OCI-LY7 (cell line): ENCODE measurements around the gene CNOT1. TPM values are rescaled to one million over a fixed set of nuclear protein-coding genes. Genes with fewer than 3 reads are reported as not detected.
A peak's percentile ranks its signal among the peaks of the same experiment; 100 is the strongest.

ENCODE experiments used
- BruUV-seq: library from RNA; stranded (reverse); fragments of 400-500 nt; replicated peaks from 2 replicates; lab custom pipeline; 2021; lab: Mats Ljungman, UMichigan
- CTCF ChIA-PET: fragments of 300-600 bp; sonication (Branson Sonifier 250); formaldehyde crosslinking; loops from one replicate; lab custom pipeline; 2022; ENCODE audit warnings: antibody characterized with exemption; ENCODE audit not compliant: unreplicated experiment; lab: Charles Lee
- POLR2A ChIA-PET: fragments of 300-600 bp; sonication (Branson Sonifier 250); formaldehyde crosslinking; loops from one replicate; lab custom pipeline; 2022; ENCODE audit warnings: antibody characterized with exemption; lab: Charles Lee
- DNase-seq: peaks from one replicate; pipeline ENCODE4 v3.0.0-alpha.2; 2015; ENCODE audit warnings: low spot score
- H2AFZ ChIP-seq: fragments of 200-600 bp; sonication (generic), shearing (Covaris generic); 2 replicates; pipeline ENCODE4 v1.6.1; 2014; ENCODE audit warnings: mild to moderate bottlenecking, antibody characterized with exemption, low read length, moderate library complexity
- H3K27ac ChIP-seq: fragments of 200-600 bp; sonication (generic); 2 replicates; pipeline ENCODE4 v1.5.1; 2014; ENCODE audit warnings: mixed run types, low read depth, mild to moderate bottlenecking, moderate library complexity, low read length, inconsistent platforms; ENCODE audit not compliant: poor library complexity, severe bottlenecking
- H3K36me3 ChIP-seq: fragments of 200-600 bp; sonication (generic); 2 replicates; pipeline ENCODE4 v1.6.1; 2014; ENCODE audit warnings: mild to moderate bottlenecking, antibody characterized with exemption, low read length, moderate library complexity, mixed read lengths; ENCODE audit not compliant: insufficient read depth
- H3K4me1 ChIP-seq: fragments of 200-600 bp; sonication (generic); 2 replicates; pipeline ENCODE4 v1.5.1; 2014; ENCODE audit warnings: mild to moderate bottlenecking, low read length; ENCODE audit not compliant: insufficient read depth, poor library complexity, severe bottlenecking
- H3K4me2 ChIP-seq: fragments of 200-600 bp; sonication (generic); 2 replicates; pipeline ENCODE4 v1.6.1; 2014; ENCODE audit warnings: mild to moderate bottlenecking, low read length
- H3K4me3 ChIP-seq: fragments of 200-600 bp; sonication (generic); 2 replicates; pipeline ENCODE4 v1.5.1; 2014; ENCODE audit warnings: mild to moderate bottlenecking, low read depth, low read length; ENCODE audit not compliant: poor library complexity, severe bottlenecking
- H3K79me2 ChIP-seq: fragments of 200-600 bp; sonication (generic); 2 replicates; pipeline ENCODE4 v1.6.1; 2016; ENCODE audit warnings: low read depth, mild to moderate bottlenecking, low read length, moderate library complexity, mixed read lengths; ENCODE audit not compliant: insufficient read depth
- H3K9me2 ChIP-seq: fragments of 200-600 bp; sonication (generic); 2 replicates; pipeline ENCODE4 v1.6.1; 2016; ENCODE audit warnings: mild to moderate bottlenecking, low read length, mixed read lengths; ENCODE audit not compliant: insufficient read depth
- H3K9me3 ChIP-seq: fragments of 200-600 bp; sonication (generic); 2 replicates; pipeline ENCODE4 v1.6.1; 2014; ENCODE audit warnings: mild to moderate bottlenecking, mixed run types, low read length, mixed read lengths
- H4K20me1 ChIP-seq: fragments of 200-600 bp; sonication (generic); 2 replicates; pipeline ENCODE4 v1.6.1; 2014; ENCODE audit warnings: mild to moderate bottlenecking, antibody characterized with exemption, low read length, moderate library complexity, mixed read lengths; ENCODE audit not compliant: insufficient read depth
- CTCF ChIP-seq: fragments of 200-600 bp; sonication (generic); conservative IDR thresholded peaks from 2 replicates; pipeline ENCODE4 v1.5.1; 2014; ENCODE audit warnings: mild to moderate bottlenecking, antibody characterized with exemption, low read length, moderate library complexity, mixed read lengths
- EZH2phosphoT487 ChIP-seq: fragments of 200-600 bp; sonication (generic); IDR thresholded peaks from 2 replicates; pipeline ENCODE4 v1.6.1; 2018; ENCODE audit warnings: low read depth, borderline replicate concordance, mild to moderate bottlenecking, mixed run types, antibody characterized with exemption, low read length, moderate library complexity, mixed read lengths
- intact Hi-C: fragments of 100-400 bp; cut with micrococcal nuclease; formaldehyde crosslinking; loops from one replicate; pipeline ENCODE4 v1.10.0; 2022; ENCODE audit not compliant: unreplicated experiment
- total RNA-seq, 2 experiments: library from RNA; depleted of rRNA in 1 of 2; stranded (reverse); fragments of >200 nt in 1 of 2; shearing (Covaris generic) in 1 of 2; gene quantifications; 2 replicates each; pipeline ENCODE4 v1.2.3, GENCODE V29; 2014 to 2022

Gene CNOT1
- total RNA-seq, 2 experiments from 2014 or later: 230 to 288 TPM

GRCh38 chr16:58584831-58585505 is 44.7 kb downstream of the CNOT1 start:
- ChIA-PET POLR2A (interaction anchor here (0.5 to 1.6 kb wide), 6 partner anchors 14 to 1656 kb away, joined by 3 to 5 read pairs (median 4); no protein-coding TSS in a partner anchor), CTCF (no interaction called here)
- TF ChIP-seq CTCF: no peak
- no peak for TF ChIP-seq EZH2phosphoT487
- TSS peak; percentile 63 for BruUV-seq
- no peaks in the 10 kb centered on the region for H3K4me1 ChIP-seq
- peaks cover 98% of the 10 kb centered on the region for H3K36me3 ChIP-seq
- H3K79me2 ChIP-seq: peaks cover 14% of the 10 kb centered on the region; the same call in 1 of the 2 replicates
- H3K4me2 ChIP-seq: no peak overlapping the region
- no peak overlapping the region for H3K4me3 ChIP-seq
- no peak overlapping the region for H3K27ac ChIP-seq
- intact Hi-C loops: no loop called here
- peaks cover 9% of the 10 kb centered on the region; the same call in 1 of the 2 replicates for H4K20me1 ChIP-seq
- no peak overlapping the region for H2AFZ ChIP-seq
- H3K9me3 ChIP-seq: no peaks in the 10 kb centered on the region
- DNase-seq: no peak
- H3K9me2 ChIP-seq: no peaks in the 10 kb centered on the region

GRCh38 chr16:58582971-58583765 is 46.5 kb downstream of the CNOT1 start:
- Histone ChIP-seq H3K9me2 (no peaks in the 10 kb centered on the region), H3K4me1 (no peaks in the 10 kb centered on the region), H3K4me3 (no peak overlapping the region), H3K36me3 (peaks cover 98% of the 10 kb centered on the region), H2AFZ (no peak overlapping the region), H3K4me2 (no peak overlapping the region), H4K20me1 (0 out of 2 replicates have a peak, but pooled peaks cover 5% of the 10 kb centered on the region), H3K27ac (no peak overlapping the region), H3K79me2 (peaks cover 10% of the 10 kb centered on the region; the same call in 1 of the 2 replicates), H3K9me3 (no peaks in the 10 kb centered on the region)
- intact Hi-C loops: no loop called here
- POLR2A ChIA-PET: interaction anchor here (0.7 kb wide), 1 partner anchor 20 kb away, joined by 3 read pairs; no protein-coding TSS in a partner anchor
- CTCF ChIA-PET: no interaction called here
- BruUV-seq: no TSS peak
- TF ChIP-seq EZH2phosphoT487: no peak
- no peak for TF ChIP-seq CTCF
- DNase-seq: no peak
